ENCODE measurements around the gene ARFGEF3.
A peak's percentile ranks its signal among the peaks of the same experiment; 100 is the strongest.
"Not testable (repeated sequence)": the region's sequence is repeated elsewhere in the genome, so short reads cannot be mapped to it uniquely, and the experiment has no call there.

Gene ARFGEF3, protein sequence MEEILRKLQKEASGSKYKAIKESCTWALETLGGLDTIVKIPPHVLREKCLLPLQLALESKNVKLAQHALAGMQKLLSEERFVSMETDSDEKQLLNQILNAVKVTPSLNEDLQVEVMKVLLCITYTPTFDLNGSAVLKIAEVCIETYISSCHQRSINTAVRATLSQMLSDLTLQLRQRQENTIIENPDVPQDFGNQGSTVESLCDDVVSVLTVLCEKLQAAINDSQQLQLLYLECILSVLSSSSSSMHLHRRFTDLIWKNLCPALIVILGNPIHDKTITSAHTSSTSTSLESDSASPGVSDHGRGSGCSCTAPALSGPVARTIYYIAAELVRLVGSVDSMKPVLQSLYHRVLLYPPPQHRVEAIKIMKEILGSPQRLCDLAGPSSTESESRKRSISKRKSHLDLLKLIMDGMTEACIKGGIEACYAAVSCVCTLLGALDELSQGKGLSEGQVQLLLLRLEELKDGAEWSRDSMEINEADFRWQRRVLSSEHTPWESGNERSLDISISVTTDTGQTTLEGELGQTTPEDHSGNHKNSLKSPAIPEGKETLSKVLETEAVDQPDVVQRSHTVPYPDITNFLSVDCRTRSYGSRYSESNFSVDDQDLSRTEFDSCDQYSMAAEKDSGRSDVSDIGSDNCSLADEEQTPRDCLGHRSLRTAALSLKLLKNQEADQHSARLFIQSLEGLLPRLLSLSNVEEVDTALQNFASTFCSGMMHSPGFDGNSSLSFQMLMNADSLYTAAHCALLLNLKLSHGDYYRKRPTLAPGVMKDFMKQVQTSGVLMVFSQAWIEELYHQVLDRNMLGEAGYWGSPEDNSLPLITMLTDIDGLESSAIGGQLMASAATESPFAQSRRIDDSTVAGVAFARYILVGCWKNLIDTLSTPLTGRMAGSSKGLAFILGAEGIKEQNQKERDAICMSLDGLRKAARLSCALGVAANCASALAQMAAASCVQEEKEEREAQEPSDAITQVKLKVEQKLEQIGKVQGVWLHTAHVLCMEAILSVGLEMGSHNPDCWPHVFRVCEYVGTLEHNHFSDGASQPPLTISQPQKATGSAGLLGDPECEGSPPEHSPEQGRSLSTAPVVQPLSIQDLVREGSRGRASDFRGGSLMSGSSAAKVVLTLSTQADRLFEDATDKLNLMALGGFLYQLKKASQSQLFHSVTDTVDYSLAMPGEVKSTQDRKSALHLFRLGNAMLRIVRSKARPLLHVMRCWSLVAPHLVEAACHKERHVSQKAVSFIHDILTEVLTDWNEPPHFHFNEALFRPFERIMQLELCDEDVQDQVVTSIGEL (N-terminal part only)

DNA sequence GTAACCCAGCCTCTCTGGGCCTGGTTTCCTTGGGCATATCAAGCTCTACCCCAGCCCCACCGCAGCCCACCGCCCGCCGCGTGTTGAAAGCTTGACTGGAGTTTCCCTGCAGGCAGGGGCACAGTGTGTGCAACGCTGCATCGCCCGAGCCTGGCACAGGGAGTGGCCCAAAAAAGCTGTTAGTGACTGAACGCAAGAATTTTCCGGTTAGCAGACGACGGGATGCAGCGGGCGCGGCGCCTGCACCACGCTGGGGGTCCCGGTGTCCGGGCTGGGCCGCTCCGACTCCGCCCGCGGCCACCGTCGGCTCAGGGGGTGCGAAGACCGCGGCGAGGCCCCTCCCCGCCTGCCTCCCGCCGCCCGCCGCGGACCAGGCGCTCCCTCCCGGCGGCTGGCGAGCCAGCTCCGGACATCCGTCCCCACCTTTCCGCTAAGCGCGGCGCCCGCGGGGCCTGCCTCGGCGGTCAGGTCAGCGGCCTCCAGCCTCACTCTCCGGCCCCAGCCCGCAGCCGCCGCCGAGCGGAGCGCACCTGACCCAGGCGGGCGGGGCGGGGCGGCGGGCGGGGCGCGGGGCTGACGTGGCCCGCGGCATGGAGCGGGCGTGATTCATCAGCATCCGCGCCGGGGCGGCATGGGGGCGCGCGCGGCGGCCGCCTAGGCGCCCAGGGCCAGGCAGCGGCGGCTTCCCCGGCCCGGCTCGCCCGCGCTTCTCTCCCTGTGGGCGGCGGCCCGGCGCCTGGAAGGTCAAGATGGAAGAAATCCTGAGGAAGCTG lies at the start of gene ARFGEF3:
ARFGEF3 (plus strand) TSS at position 602 of the 773 bp plus-strand sequence; CDS start at position 750, 148 bp downstream.
- peak; percentile 54 to 75 for DNase-seq

DNA sequence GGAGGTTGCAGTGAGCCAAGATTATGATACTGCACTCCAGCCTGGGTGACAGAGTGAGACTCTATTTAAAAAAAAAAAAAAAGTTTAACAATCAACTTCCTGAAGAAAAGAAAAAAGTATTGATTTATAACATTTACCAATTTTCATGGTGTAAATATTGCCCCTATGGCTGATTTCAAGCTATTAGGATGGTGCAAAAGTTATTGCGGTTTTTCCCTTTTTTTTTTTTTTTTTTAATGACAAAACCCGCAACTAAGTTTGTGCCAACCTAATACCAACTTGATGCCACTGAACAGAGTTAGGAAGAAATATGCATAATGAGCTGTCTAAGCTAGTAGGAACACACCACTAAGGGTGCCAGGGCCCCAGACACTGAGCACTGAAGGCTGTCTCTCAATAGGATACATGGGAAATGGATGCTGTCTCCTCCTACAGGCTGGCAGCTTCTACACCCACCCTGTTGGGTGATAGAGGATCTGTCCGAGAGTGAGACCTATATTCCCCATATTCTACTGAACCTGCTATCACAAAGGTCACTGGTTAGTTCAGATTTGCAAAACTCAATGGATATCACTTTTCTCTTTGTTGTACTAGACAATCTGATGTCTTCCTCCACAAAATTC lies 48.0 kb upstream of the ARFGEF3 start:
- DNase-seq: no peak

DNA sequence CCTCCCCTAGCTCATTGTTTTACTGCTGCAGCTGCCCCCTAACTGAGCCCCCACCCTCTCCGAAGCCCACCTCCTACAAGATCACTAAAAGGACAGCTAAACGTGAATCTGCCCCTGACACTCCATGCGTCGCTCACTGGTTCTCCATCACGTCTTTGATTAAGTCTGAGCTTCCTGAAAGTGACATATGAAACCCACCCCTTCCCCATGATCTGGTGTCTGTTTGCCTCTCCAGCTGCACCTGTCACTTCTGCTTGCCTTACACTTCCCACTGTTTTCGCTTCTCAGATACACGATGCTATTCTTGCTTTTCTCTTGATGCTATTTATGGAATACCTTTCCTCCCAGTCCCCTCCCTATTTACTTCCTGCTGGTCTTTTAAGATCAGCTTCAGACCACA lies 46.5 kb upstream of the ARFGEF3 start:
- no peak for DNase-seq

GRCh38 chr6:138115877-138116660 lies 45.7 kb upstream of the ARFGEF3 start:
- DNase-seq: peak; percentile 34 to 76

DNA sequence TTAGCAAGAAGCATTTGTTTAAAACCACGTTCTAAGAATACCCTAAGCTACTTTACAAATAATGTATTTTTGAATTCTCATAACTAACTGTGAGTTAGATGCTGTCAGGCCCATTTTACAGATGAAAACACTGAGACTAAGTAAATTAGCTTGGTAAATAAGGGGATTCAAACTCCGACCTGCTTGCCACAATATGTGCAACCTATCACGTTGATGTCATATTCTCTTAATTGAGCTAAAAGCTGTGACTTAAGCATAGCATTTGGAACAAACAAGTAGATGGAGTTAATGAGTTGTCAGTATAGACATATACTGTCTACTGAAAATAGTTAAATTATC lies 45.1 kb upstream of the ARFGEF3 start:
- DNase-seq: no peak

- no peak for DNase-seq
These were observed 44.3 kb upstream of the ARFGEF3 start for GRCh38 chr6:138117376-138117914.

- not testable (repeated sequence) for DNase-seq
These were observed 42.5 kb upstream of the ARFGEF3 start for GRCh38 chr6:138119229-138119628.

DNA sequence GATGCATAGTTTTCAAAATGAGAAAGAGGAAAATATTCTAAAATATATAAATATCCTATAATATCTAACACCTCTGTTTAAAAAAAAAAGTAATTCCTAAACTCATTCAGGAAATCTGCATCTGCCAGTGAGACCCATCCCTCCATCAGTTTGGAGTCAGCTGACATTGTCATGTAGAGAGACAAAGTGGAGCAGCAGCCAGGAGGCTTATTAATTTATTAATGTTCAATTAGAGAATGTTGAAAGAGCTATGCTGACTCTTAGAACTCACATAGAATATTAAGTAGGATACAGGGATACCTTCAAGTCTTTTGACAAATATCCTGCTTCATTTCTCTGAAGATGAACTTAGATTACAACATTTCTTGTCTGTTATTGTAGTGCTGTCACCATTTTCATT lies 41.8 kb upstream of the ARFGEF3 start:
- DNase-seq: no peak

GRCh38 chr6:138124096-138124495 lies 37.6 kb upstream of the ARFGEF3 start:
- DNase-seq: no peak

DNA sequence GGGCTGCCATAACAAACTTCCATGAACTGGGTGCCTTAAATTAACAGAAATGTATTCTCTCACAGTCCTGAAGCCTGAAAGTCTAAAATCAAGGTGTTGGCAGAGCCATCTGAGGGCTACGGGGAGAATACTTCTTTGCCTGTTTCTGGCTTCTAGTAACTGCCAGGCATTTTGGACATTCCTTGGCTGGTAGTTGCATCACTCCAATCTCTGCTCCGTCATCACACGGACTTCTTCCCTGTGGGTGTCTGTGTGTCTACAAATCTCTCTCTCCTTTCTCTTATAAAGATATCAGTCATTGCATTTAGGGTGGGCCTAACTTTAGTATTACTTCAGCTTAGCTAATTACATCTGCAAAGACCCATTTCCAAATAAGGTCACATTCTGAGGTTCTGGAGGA lies 33.6 kb upstream of the ARFGEF3 start:
- DNase-seq: no peak

- DNase-seq: no peak
These were observed 32.5 kb upstream of the ARFGEF3 start for GRCh38 chr6:138129190-138129589.

GRCh38 chr6:138142806-138143205 lies 18.9 kb upstream of the ARFGEF3 start:
- no peak for DNase-seq

- no peak for DNase-seq
These were observed 16.3 kb upstream of the ARFGEF3 start for GRCh38 chr6:138145402-138145801.

DNA sequence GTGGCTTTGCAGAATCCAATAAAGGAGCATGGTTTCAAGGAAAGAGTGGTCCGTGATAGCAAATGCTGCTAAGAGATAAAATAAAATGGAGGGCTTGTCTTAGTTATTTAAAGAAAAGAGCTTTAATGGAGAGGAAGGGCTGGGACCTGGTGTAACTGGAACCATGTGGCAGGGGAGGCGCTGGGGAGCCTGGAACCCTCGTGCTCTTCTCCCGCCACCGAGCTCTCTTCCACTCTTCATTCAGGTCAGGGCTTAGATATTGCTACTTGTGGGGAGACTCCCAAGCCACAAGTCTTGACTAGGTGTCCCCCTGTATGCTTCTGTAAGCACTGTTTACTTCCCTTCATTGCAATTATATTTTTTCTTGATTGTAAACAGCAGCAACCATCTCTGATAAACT lies 15.2 kb upstream of the ARFGEF3 start:
- DNase-seq: no peak

DNA sequence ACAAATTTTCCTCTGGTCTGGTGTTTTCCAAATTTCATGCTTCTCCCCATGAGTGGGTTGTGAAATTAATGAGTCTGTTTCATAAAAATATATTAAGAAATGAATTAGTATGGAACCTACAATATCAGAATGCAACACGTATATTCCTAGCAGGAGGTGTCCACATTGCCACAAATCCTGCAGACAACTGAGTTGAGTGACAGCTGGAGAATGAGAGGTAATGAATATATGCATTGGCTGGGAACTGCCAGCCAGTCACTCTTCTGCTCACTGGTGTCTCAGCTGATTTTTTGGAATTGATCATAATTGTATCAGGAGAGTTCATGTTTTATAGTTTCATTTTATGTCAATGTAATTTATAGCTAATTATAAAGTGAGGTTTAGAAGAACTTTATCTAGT lies 6.3 kb upstream of the ARFGEF3 start:
- DNase-seq: no peak

- no peak for DNase-seq
These were observed 3.6 kb upstream of the ARFGEF3 start for GRCh38 chr6:138157986-138158638.

DNA sequence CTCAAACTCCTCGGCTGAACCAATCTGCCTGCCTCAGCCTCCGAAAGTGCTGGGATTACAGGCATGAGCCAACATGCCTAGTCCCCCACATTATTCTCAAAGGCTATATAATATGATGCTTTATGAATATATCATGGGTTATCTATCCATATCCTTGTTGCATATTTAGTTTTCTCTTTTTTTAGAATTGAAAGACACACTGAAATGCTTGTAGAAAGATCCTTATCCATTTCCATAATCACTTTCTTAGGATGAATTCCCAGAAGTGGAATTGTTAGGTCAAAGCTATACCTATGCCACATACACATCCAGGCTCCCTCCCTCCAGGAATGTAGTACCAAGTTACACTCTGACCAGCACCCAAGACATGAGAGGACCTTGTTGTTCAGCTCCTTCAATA lies 2.5 kb upstream of the ARFGEF3 start:
- DNase-seq: no peak

GRCh38 chr6:138160329-138161087 lies 1.2 kb upstream of the ARFGEF3 start:
- DNase-seq: no peak

DNA sequence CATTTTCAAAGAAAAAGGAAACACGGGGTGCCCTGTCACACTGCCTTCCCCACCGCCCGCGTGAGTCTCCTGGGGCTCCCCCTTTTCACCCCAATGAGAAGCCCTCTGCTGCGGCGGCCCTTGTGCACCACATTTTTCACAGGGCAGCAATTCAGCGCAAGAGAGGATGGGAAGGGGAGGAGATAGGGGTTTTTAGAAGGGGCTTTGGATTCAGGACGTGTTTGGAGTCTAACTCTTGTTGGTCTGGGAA lies 726 bp upstream of the ARFGEF3 start:
- DNase-seq: no peak
